Liver (tissue), 3 donors: Measurements from ENCODE around the gene HYAL1.

Experiments used
- TAF1 ChIP-seq: conservative IDR thresholded peaks from 2 replicates; pipeline ENCODE4 v1.6.1; 2016; ENCODE audit warnings: antibody characterized with exemption, mild to moderate bottlenecking
- TF ChIP-seq, protein P1 (sequence below): fragments of 150-350 bp; IDR thresholded peaks from 2 replicates; pipeline ENCODE4 v1.5.1; 2017; ENCODE audit warnings: improper control_type of control experiment, low read depth, low read length; ENCODE audit not compliant: missing input control
- donor health status: healthy.
- donor health status: healthy.

DNA sequence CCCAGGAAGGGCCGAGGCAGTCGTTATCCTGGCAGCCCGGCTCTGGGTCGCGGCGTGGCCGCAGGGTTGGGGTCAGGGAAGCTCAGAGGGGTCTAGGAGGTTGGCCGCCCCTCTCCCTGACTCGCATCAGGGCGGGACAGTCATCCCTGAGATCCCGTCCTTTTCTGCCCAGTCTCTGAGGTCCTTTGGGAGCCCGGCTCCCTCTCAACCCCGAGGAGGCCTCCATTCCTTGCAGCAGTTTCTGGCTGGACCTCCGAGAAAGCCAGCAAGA is 18.7 kb upstream of the HYAL1 start:
- TF ChIP-seq, protein P1, sequence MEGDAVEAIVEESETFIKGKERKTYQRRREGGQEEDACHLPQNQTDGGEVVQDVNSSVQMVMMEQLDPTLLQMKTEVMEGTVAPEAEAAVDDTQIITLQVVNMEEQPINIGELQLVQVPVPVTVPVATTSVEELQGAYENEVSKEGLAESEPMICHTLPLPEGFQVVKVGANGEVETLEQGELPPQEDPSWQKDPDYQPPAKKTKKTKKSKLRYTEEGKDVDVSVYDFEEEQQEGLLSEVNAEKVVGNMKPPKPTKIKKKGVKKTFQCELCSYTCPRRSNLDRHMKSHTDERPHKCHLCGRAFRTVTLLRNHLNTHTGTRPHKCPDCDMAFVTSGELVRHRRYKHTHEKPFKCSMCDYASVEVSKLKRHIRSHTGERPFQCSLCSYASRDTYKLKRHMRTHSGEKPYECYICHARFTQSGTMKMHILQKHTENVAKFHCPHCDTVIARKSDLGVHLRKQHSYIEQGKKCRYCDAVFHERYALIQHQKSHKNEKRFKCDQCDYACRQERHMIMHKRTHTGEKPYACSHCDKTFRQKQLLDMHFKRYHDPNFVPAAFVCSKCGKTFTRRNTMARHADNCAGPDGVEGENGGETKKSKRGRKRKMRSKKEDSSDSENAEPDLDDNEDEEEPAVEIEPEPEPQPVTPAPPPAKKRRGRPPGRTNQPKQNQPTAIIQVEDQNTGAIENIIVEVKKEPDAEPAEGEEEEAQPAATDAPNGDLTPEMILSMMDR, result no peak
- no peak for TF ChIP-seq TAF1
